ENCODE data around the gene SPART. TPM values are rescaled to one million over a fixed set of nuclear protein-coding genes. Genes with fewer than 3 reads are reported as not detected.
"Not testable (repeated sequence)": the region's sequence is repeated elsewhere in the genome, so short reads cannot be mapped to it uniquely, and the experiment has no call there.

SPART gene
- polyA plus RNA-seq, 1 donor, result 44.0 TPM

DNA sequence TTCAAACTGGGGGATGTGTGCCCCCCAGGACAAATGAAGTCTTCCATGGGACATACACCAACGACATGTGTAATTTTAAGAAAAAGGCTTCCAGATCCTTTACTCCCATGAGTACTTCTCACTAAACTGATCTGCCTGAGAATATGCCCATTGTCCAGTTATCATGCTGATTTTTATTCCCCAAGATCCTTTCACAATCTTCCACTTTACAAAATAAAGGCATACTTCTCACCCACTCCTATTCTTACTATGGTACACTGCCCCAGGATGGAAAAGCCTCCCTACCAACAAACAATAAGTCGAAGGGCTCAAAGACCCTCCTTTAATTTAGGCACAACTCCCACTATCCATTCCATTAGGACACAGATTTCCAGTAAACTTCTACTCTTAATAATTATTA is 3.5 kb downstream of the SPART start:
- Histone ChIP-seq H3K27ac (ENCODE audit: low read length) (no peak overlapping the region), H3K4me1 (ENCODE audit: control insufficient read depth, insufficient read depth, low read length) (peaks cover 3% of the 10 kb centered on the region), H3K36me3 (ENCODE audit: control insufficient read depth, insufficient read depth, low read length) (no peaks in the 10 kb centered on the region), H3K9me3 (ENCODE audit: control insufficient read depth, low read depth, low read length) (no peaks in the 10 kb centered on the region), H3K27me3 (ENCODE audit: control insufficient read depth, insufficient read depth, low read length) (peaks cover 6% of the 10 kb centered on the region), H3K4me3 (ENCODE audit: low read length) (no peak overlapping the region)
- WGBS (ENCODE audit: insufficient coverage, low lambda C conversion rate), result no CpG with 5 or more reads among the region's 2 CpGs
- no peak for DNase-seq

DNA sequence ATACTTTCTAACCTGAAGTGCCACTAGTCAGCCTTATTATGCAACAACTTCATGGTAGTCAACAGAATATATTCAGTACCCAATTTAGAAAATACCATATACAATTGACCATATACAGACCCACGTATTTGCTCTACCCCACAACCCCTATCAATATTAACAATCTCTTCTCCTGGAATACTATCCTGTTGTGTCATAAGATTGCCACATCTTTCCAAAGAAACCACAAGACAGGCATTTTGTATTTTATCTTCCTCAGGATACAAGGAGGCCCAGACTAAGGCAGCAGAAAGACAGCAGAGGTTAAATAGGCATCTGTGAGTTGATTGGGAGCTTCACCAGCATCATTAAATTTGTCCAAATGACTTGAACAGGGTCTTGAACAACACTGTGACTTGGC is 4.5 kb downstream of the SPART start:
- Histone ChIP-seq H3K27ac (ENCODE audit: low read length) (no peak overlapping the region), H3K4me1 (ENCODE audit: control insufficient read depth, insufficient read depth, low read length) (peaks cover 3% of the 10 kb centered on the region), H3K36me3 (ENCODE audit: control insufficient read depth, insufficient read depth, low read length) (no peaks in the 10 kb centered on the region), H3K9me3 (ENCODE audit: control insufficient read depth, low read depth, low read length) (no peaks in the 10 kb centered on the region), H3K4me3 (ENCODE audit: low read length) (no peak overlapping the region), H3K27me3 (ENCODE audit: control insufficient read depth, insufficient read depth, low read length) (peaks cover 6% of the 10 kb centered on the region)
- 57% methylated on average over 1 of the region's 1 CpG for WGBS (ENCODE audit: insufficient coverage, low lambda C conversion rate)
- no peak for DNase-seq

DNA sequence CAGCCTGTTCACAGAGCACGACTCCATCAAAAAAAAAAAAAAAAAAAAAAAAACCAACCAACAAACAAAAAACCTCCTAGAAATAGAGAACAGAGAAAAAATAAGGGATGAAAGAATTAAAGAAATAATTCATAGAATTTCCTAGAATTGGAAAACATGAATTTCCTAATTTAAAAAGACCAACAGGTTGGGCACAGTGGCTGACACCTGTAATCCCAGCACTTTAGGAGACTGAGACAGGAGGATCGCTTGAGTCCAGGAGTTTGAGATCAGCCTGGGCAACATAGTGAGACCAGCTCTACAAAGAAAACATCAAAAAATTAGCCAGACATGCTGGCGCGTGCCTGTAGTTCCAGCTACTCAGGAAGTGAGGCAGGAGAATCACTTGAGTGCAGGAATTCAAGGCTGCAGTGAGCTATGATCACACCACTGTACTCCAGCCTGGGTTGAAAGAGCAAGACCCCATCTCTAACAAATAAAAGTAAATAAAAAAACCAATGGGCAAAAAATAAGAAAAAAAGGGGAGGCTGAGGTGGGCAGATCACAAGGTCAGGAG is 6.5 kb downstream of the SPART start:
- Histone ChIP-seq H3K9me3 (ENCODE audit: control insufficient read depth, low read depth, low read length) (no peaks in the 10 kb centered on the region), H3K27me3 (ENCODE audit: control insufficient read depth, insufficient read depth, low read length) (no peaks in the 10 kb centered on the region), H3K36me3 (ENCODE audit: control insufficient read depth, insufficient read depth, low read length) (peaks cover 8% of the 10 kb centered on the region), H3K4me1 (ENCODE audit: control insufficient read depth, insufficient read depth, low read length) (no peaks in the 10 kb centered on the region), H3K27ac (ENCODE audit: low read length) (no peak overlapping the region), H3K4me3 (ENCODE audit: low read length) (no peak overlapping the region)
- no peak for DNase-seq
- no CpG with 5 or more reads among the region's 4 CpGs for WGBS (ENCODE audit: insufficient coverage, low lambda C conversion rate)

DNA sequence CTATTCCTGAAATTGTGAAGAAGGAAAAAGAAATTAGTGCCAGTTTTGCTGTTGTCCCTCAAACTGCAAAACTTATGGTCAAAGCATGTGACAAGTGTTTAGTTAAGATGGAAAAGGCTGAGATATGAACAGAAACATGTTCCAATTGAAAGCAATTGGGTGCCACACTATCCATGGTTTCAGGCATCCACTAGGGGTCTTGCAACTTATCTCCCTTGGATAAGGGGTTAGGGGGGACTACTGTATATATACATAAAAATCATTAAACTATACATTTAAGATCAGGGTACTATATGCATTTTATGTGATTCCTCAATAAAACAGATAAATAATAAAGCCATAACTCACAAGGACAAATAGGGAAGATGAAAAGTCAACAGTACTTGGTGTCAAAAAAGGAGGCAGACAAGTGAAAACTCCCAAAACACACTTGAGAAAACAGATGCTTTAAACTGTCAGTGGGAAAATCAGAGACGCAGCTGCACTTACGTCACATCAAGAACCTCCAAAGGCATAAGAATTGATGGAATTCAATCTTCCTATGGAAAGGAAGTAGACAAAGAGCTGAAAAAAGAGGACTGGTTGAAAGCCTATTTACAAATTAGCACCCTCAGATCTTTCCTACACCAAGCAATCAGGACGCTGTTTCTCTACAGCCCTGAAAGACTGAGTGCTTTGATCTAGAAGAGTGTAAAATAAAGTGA is 8.1 kb downstream of the SPART start:
- Histone ChIP-seq H3K9me3 (ENCODE audit: control insufficient read depth, low read depth, low read length) (no peaks in the 10 kb centered on the region), H3K36me3 (ENCODE audit: control insufficient read depth, insufficient read depth, low read length) (peaks cover 10% of the 10 kb centered on the region), H3K4me3 (ENCODE audit: low read length) (no peak overlapping the region), H3K27ac (ENCODE audit: low read length) (no peak overlapping the region), H3K27me3 (ENCODE audit: control insufficient read depth, insufficient read depth, low read length) (no peaks in the 10 kb centered on the region), H3K4me1 (ENCODE audit: control insufficient read depth, insufficient read depth, low read length) (no peaks in the 10 kb centered on the region)
- 60% methylated on average over 1 of the region's 3 CpGs for WGBS (ENCODE audit: insufficient coverage, low lambda C conversion rate)
- no peak for DNase-seq

DNA sequence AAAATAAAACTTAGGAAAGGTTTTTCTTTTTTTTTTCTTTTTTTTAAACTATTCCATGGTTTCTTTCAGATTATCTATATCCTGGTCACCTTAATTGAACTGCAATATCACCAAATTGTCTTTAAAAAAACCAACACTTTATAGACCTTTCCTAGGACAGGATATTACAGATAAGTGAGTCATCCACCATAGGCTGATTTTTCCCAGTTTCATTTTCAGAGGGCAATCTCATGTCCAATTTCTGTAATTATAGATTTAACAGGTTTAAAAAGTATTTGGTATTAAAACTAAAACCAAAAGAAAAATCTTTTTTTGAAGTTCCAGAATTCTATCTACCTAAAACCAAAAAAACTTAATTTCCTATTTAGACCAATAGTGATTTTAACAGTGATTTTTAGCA is 13.2 kb downstream of the SPART start:
- no peaks in the 10 kb centered on the region for H3K4me1 ChIP-seq (ENCODE audit: control insufficient read depth, insufficient read depth, low read length)
- H3K4me3 ChIP-seq (ENCODE audit: low read length), result no peak overlapping the region
- no peak overlapping the region for H3K27ac ChIP-seq (ENCODE audit: low read length)
- DNase-seq, result no peak
- H3K9me3 ChIP-seq (ENCODE audit: control insufficient read depth, low read depth, low read length), result no peaks in the 10 kb centered on the region
- no peaks in the 10 kb centered on the region for H3K27me3 ChIP-seq (ENCODE audit: control insufficient read depth, insufficient read depth, low read length)
- peaks cover 25% of the 10 kb centered on the region for H3K36me3 ChIP-seq (ENCODE audit: control insufficient read depth, insufficient read depth, low read length)

DNA sequence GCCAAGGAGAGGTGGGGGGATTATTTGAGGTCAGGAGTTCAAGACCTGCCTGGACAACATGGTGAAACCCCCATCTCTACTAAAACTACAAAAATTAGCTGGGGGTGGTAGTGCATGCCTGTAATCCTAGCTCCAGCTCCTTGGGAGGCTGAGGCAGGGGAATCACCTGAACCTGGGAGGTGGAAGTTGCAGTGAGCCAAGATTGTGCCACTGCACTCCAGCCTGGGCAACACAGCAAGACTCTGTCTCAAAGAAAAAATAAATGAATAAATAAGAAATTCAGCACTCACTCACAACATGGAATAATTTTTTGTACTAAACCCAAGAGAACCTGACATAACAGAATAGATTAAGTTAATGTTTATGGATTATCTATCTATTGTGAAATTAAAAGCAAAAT is 13.9 kb downstream of the SPART start:
- not testable (repeated sequence) for H3K4me1 ChIP-seq (ENCODE audit: control insufficient read depth, insufficient read depth, low read length); H3K9me3 ChIP-seq (ENCODE audit: control insufficient read depth, low read depth, low read length); DNase-seq; H3K27ac ChIP-seq (ENCODE audit: low read length); H3K27me3 ChIP-seq (ENCODE audit: control insufficient read depth, insufficient read depth, low read length); H3K4me3 ChIP-seq (ENCODE audit: low read length)
- H3K36me3 ChIP-seq (ENCODE audit: control insufficient read depth, insufficient read depth, low read length), result peaks cover 29% of the 10 kb centered on the region

DNA sequence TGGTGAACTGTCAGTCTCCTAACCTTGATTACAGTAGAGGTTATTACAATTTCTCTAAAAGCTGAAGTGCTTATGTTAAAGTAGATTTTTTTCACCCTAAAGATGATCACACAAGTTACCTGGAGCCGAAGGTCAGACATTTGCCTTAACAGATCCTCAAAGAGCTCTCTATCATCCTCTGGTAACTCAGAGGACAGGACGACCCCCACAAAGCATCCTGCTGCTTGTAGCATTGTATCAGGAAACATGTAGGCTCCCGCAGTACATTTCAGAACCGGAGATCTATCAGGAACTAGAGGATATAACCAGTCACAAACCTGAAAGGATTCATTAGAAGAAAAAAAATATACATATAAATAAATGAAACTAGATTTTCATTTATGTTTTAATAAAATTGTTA is 14.9 kb downstream of the SPART start:
- WGBS (ENCODE audit: insufficient coverage, low lambda C conversion rate), result 93% methylated on average over 2 of the region's 4 CpGs
- peaks cover 31% of the 10 kb centered on the region for H3K36me3 ChIP-seq (ENCODE audit: control insufficient read depth, insufficient read depth, low read length)

DNA sequence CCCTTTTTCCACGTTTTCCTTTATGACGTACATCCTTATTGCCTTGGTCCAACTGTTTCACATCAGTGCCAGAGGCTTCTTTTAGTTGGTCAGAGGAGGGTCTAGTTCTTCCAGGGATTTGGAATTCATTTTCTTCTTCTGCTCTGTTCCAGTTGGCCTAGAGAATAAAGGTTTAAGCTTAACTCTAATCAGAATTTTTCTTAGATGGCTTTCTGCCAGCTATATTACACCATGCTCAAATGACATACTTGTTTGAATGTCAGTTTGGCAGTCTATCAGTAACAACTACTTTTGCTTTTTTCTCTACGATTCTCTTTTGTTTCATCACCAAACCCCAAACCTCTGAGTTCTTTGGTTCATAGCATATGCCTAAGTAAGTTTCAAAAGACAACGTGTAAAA is 16.8 kb downstream of the SPART start:
- 80% methylated on average over 3 of the region's 4 CpGs for WGBS (ENCODE audit: insufficient coverage, low lambda C conversion rate)

More for the DNA sequence above, 14.9 kb downstream of the SPART start:
- H3K27ac ChIP-seq (ENCODE audit: low read length), result no peak overlapping the region
- no peaks in the 10 kb centered on the region for H3K4me1 ChIP-seq (ENCODE audit: control insufficient read depth, insufficient read depth, low read length)
- no peaks in the 10 kb centered on the region for H3K9me3 ChIP-seq (ENCODE audit: control insufficient read depth, low read depth, low read length)
- no peaks in the 10 kb centered on the region for H3K27me3 ChIP-seq (ENCODE audit: control insufficient read depth, insufficient read depth, low read length)
- H3K4me3 ChIP-seq (ENCODE audit: low read length), result no peak overlapping the region
- no peak for DNase-seq

DNA sequence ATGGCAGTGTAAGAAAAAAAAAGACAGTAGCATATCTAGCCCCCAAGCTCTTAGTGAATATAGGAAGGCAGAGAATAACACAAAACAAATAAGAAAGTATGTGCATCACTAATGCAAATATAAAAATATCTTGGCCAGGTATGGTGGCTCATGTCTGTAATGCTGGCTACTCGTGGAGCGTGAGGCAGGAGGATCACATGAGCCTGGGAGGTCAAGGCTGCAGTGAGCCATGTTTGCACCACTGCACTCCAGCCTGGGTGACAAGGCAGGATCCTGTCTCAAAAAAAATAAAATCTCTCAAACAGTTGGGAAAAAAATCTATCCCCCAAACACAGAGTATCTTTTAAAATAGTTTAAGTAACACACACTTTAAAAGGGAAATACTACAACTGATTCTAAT is 17.4 kb downstream of the SPART start:
- H3K9me3 ChIP-seq (ENCODE audit: control insufficient read depth, low read depth, low read length), result no peaks in the 10 kb centered on the region
- WGBS (ENCODE audit: insufficient coverage, low lambda C conversion rate), result no CpG with 5 or more reads among the region's 2 CpGs
- no peak for DNase-seq
- no peak overlapping the region for H3K4me3 ChIP-seq (ENCODE audit: low read length)
- no peaks in the 10 kb centered on the region for H3K4me1 ChIP-seq (ENCODE audit: control insufficient read depth, insufficient read depth, low read length)
- no peaks in the 10 kb centered on the region for H3K27me3 ChIP-seq (ENCODE audit: control insufficient read depth, insufficient read depth, low read length)
- no peak overlapping the region for H3K27ac ChIP-seq (ENCODE audit: low read length)
- H3K36me3 ChIP-seq (ENCODE audit: control insufficient read depth, insufficient read depth, low read length), result peaks cover 39% of the 10 kb centered on the region

More for the DNA sequence above, 16.8 kb downstream of the SPART start:
- no peak for DNase-seq
- Histone ChIP-seq H3K36me3 (ENCODE audit: control insufficient read depth, insufficient read depth, low read length) (peaks cover 34% of the 10 kb centered on the region), H3K9me3 (ENCODE audit: control insufficient read depth, low read depth, low read length) (no peaks in the 10 kb centered on the region), H3K27ac (ENCODE audit: low read length) (no peak overlapping the region), H3K4me3 (ENCODE audit: low read length) (no peak overlapping the region), H3K27me3 (ENCODE audit: control insufficient read depth, insufficient read depth, low read length) (no peaks in the 10 kb centered on the region), H3K4me1 (ENCODE audit: control insufficient read depth, insufficient read depth, low read length) (no peaks in the 10 kb centered on the region)

DNA sequence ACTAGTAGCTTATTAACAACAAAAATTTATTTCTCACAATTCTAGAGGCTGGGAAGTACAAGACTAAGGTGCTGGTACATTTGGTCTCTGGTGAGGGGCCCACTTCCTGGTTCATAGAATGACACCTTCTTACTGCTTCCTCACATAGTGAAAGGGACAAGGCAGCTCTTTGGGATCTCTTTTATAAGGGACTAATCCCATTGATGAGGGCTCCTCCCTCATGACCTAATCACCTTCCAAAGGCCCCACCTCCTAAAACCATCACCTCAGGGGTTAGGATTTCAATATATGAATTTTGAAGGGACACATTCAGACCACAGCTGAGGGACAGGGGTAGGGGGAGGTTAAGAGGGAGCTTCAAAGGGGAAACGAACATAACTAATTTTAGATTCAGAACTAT is 20.3 kb downstream of the SPART start:
- Histone ChIP-seq H3K4me3 (ENCODE audit: low read length) (no peak overlapping the region), H3K9me3 (ENCODE audit: control insufficient read depth, low read depth, low read length) (no peaks in the 10 kb centered on the region), H3K36me3 (ENCODE audit: control insufficient read depth, insufficient read depth, low read length) (peaks cover 52% of the 10 kb centered on the region), H3K4me1 (ENCODE audit: control insufficient read depth, insufficient read depth, low read length) (no peaks in the 10 kb centered on the region), H3K27me3 (ENCODE audit: control insufficient read depth, insufficient read depth, low read length) (no peaks in the 10 kb centered on the region), H3K27ac (ENCODE audit: low read length) (no peak overlapping the region)
- DNase-seq, result no peak
- 50% methylated on average over 1 of the region's 1 CpG for WGBS (ENCODE audit: insufficient coverage, low lambda C conversion rate)

DNA sequence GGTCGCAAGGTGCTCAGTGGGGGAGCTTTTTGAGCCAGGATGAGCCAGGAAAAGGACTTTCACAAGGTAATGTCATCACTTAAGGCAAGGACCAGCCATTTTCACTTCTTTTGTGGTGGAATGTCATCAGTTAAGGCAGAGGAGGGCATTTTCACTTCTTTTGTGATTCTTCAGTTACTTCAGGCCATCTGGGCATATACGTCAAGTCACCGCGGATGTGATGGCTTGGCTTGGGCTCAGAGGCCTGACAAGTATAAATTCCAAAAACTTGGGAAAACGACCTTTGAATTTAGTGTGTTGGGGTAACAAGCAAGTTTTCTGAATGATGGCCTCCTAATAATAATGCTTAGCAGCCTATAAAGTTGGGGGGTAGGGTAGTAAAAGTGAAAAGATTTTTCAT is 21.3 kb downstream of the SPART start:
- H3K9me3 ChIP-seq (ENCODE audit: control insufficient read depth, low read depth, low read length); H3K4me1 ChIP-seq (ENCODE audit: control insufficient read depth, insufficient read depth, low read length); H3K27me3 ChIP-seq (ENCODE audit: control insufficient read depth, insufficient read depth, low read length); DNase-seq; H3K27ac ChIP-seq (ENCODE audit: low read length); H3K4me3 ChIP-seq (ENCODE audit: low read length): not testable (repeated sequence)
- no CpG with 5 or more reads among the region's 5 CpGs for WGBS (ENCODE audit: insufficient coverage, low lambda C conversion rate)
- peaks cover 43% of the 10 kb centered on the region for H3K36me3 ChIP-seq (ENCODE audit: control insufficient read depth, insufficient read depth, low read length)
